Activated T-cell treated with anti-CD3 and anti-CD28 coated beads, Interleukin-2, amount 50 U/mL, for 72 hours (primary cell): ENCODE data around the gene OR5A2. TPM values are rescaled to one million over a fixed set of nuclear protein-coding genes. Genes with fewer than 3 reads are reported as not detected.
"Not testable (repeated sequence)": the region's sequence is repeated elsewhere in the genome, so short reads cannot be mapped to it uniquely, and the experiment has no call there.

Source experiments
- ATAC-seq, 2 donors: fragments of 150-1000 bp; cut with Tn5 transposase; replicated peaks in 1 of 2; 2 replicates each; pipeline ENCODE4 v1.10.0; 2021; ENCODE audit warnings: moderate library complexity in 2 of 2, mild to moderate bottlenecking in 1 of 2
- DNase-seq, 2 donors: peaks; one replicate each; pipeline ENCODE4 v3.0.0; 2021 to 2022; ENCODE audit warnings: mixed read lengths in 1 of 2
- H3K27ac Mint-ChIP-seq: one replicate; pipeline ENCODE4 v1.8.0; 2022; ENCODE audit warnings: mild to moderate bottlenecking, moderate library complexity, mixed read lengths
- H3K27me3 Mint-ChIP-seq: one replicate; pipeline ENCODE4 v1.8.0; 2022; ENCODE audit warnings: low read depth, mixed read lengths
- H3K36me3 Mint-ChIP-seq, 2 donors: one replicate each; pipeline ENCODE4 v1.8.0; 2022; ENCODE audit warnings: mixed read lengths in 2 of 2, mild to moderate bottlenecking in 1 of 2; ENCODE audit not compliant: insufficient read depth in 2 of 2
- H3K4me1 Mint-ChIP-seq: one replicate; pipeline ENCODE4 v1.8.0; 2022; ENCODE audit warnings: low read depth, mixed read lengths
- H3K4me3 Mint-ChIP-seq, 2 donors: one replicate each; pipeline ENCODE4 v1.8.0; 2022; ENCODE audit warnings: mild to moderate bottlenecking in 2 of 2, mixed read lengths in 2 of 2, moderate library complexity in 2 of 2
- H3K9me3 Mint-ChIP-seq, 2 donors: one replicate each; pipeline ENCODE4 v1.8.0; 2022; ENCODE audit warnings: mixed read lengths in 2 of 2
- total RNA-seq, 2 donors: library from RNA; stranded (reverse); gene quantifications; one replicate each; pipeline ENCODE4 v1.2.3, GENCODE V29; 2022

The OR5A2 gene
- total RNA-seq, 2 donors from 2014 or later: not detected

GRCh38 chr11:59423835-59424234 lies 2.4 kb downstream of the OR5A2 start:
- H3K4me3 Mint-ChIP-seq: no peak overlapping the region
- H3K4me1 Mint-ChIP-seq: no peaks in the 10 kb centered on the region
- ATAC-seq (no peak), DNase-seq (no peak)
- H3K36me3 Mint-ChIP-seq: no peaks in the 10 kb centered on the region
- no peaks in the 10 kb centered on the region for H3K9me3 Mint-ChIP-seq
- peaks cover 7% of the 10 kb centered on the region for H3K27me3 Mint-ChIP-seq
- no peak overlapping the region for H3K27ac Mint-ChIP-seq

GRCh38 chr11:59418156-59418555 lies 8.1 kb downstream of the OR5A2 start:
- Mint-ChIP-seq H3K4me3 (no peak overlapping the region), H3K4me1 (peaks cover 6% of the 10 kb centered on the region), H3K36me3 (no peaks in the 10 kb centered on the region), H3K9me3 (no peaks in the 10 kb centered on the region), H3K27ac (no peak overlapping the region), H3K27me3 (peaks cover 29% of the 10 kb centered on the region)
- ATAC-seq (no peak), DNase-seq (no peak)

DNA sequence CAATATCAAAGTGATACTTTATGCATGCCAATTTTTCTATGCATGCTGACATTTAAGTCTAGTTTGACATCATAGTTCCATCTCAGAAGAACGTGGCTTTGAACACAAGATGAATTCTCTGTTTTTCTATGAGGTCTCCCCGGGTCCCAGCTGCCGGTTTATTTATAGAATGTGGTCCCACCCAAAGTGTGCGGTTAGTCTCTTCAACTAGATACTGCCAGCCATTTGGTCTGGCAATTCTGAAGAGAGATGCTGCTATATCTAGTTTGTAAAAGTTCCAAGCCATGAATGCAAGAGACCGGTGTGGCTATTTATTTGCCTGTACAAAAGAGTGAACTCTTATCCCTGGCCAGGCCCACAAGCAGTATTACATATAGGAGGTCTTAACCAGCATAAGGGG lies 9.2 kb downstream of the OR5A2 start:
- no peak overlapping the region for H3K27ac Mint-ChIP-seq
- no peaks in the 10 kb centered on the region for H3K9me3 Mint-ChIP-seq
- H3K4me1 Mint-ChIP-seq: peaks cover 6% of the 10 kb centered on the region
- H3K27me3 Mint-ChIP-seq: peaks cover 29% of the 10 kb centered on the region
- no peaks in the 10 kb centered on the region for H3K36me3 Mint-ChIP-seq
- DNase-seq: no peak
- no peak for ATAC-seq
- no peak overlapping the region for H3K4me3 Mint-ChIP-seq

DNA sequence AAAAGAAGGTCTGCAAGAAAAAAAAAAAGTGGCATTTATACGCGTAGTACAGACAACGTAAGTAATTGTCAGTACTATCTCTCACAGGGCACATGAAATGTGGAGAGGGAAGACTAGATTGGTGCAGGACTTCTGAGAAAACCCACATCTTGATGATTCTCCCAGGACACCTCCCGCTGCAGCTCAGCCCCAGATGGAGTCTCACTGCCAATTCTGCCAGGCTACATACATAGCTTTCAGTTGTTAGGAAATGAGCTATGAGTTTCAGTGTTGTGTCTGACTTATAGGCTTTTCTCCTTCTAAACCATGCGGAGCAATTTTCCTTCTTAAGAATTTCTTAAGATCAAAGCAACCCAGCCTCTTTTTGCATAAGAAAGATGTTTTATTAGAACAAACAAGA lies 9.6 kb downstream of the OR5A2 start:
- Mint-ChIP-seq H3K36me3 (no peaks in the 10 kb centered on the region), H3K4me1 (peaks cover 6% of the 10 kb centered on the region), H3K4me3 (no peak overlapping the region), H3K27ac (no peak overlapping the region), H3K9me3 (no peaks in the 10 kb centered on the region), H3K27me3 (peaks cover 29% of the 10 kb centered on the region)
- ATAC-seq: no peak
- no peak for DNase-seq

DNA sequence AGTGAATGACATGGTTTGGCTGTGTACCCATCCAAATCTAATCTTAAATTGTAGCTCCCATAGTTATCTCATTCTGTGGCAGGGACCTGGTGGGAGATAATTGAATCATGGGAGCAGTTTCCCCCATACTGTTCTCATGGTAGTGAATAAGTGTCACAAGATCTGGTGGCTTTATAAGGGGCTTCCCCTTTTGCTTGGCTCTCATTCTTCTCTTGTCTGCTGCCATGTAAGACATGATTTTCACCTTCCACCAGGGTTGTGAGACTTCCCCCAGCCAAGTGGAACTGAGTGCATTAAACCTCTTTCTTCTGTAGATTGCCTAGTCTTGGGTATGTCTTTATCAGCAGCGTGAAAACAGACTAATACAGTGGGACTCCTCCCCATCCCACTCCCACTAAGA lies 11.1 kb downstream of the OR5A2 start:
- DNase-seq: no peak
- ATAC-seq: no peak
- Mint-ChIP-seq H3K4me3 (no peak overlapping the region), H3K9me3 (peaks cover 2 to 5% of the 10 kb centered on the region in 2 donors), H3K4me1 (peaks cover 6% of the 10 kb centered on the region), H3K36me3 (peaks cover 0 to 2% of the 10 kb centered on the region in 2 donors), H3K27me3 (peaks cover 29% of the 10 kb centered on the region), H3K27ac (no peak overlapping the region)

DNA sequence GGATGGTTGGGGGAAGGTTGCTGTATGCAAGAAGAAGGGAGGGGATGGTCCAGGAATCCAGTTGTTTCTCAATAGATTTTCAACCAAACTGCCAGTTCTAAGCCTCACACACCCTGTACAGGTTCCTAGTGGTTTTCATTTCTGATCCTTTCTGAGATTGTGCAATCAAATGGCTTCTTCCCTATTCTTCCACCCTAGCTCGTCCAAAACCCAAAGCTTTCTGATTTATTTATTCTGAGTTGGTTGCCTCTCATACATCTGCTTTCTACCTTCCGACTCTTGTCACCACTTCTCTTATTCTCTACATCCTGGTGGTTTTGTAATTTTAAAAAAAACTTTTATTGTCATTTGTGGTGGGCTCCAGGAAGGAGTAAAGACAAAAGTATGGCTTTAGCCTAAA lies 12.6 kb downstream of the OR5A2 start:
- H3K4me1 Mint-ChIP-seq: peaks cover 6% of the 10 kb centered on the region
- H3K4me3 Mint-ChIP-seq: no peak overlapping the region
- no peak for DNase-seq
- ATAC-seq: no peak
- peaks cover 29% of the 10 kb centered on the region for H3K27me3 Mint-ChIP-seq
- H3K36me3 Mint-ChIP-seq: peaks cover 0 to 4% of the 10 kb centered on the region in 2 donors
- peaks cover 6 to 8% of the 10 kb centered on the region in 2 donors for H3K9me3 Mint-ChIP-seq
- no peak overlapping the region for H3K27ac Mint-ChIP-seq

DNA sequence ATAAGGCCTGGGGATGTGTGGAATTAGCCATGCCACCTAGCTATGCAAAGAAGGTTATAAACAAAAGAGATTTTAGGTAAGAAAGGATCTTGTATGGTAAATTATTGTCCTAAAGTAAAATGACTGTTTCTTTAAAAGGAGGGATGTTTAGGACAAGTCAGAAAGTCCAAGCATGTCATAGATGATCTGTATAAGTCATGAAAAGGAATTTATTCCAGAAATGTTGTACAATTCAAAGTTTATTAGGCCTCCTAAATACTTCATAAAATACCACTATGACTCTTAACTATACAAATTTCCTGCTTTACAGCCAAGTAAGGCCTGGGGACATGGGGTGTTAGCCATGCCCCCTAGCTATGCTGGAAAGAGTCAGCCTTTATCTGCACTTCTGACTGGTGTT lies 22.7 kb downstream of the OR5A2 start:
- no peak for DNase-seq
- Mint-ChIP-seq H3K27ac (no peak overlapping the region), H3K27me3 (no peaks in the 10 kb centered on the region)

DNA sequence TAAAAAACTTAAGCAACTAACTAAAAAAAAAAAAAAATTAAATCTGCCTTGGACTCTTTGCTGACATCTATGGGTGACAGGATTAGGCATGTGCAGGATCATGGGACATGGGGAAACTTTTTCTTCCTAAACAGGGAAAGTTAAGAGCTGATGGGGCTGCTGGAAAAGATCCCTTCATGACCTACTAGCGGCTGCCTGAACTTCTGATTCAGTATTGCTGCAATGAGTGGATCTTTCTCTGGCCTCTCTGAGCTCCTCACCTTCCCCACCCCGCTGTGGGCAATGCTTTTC lies 25.0 kb downstream of the OR5A2 start:
- Mint-ChIP-seq H3K27ac (no peak overlapping the region), H3K27me3 (no peaks in the 10 kb centered on the region), H3K36me3 (peaks cover 5 to 7% of the 10 kb centered on the region in 2 donors), H3K9me3 (peaks cover 1 to 5% of the 10 kb centered on the region in 2 donors), H3K4me1 (no peaks in the 10 kb centered on the region), H3K4me3 (no peak overlapping the region)
- ATAC-seq: no peak
- no peak for DNase-seq

More for the DNA sequence above, 22.7 kb downstream of the OR5A2 start:
- Mint-ChIP-seq H3K4me3 (no peak overlapping the region), H3K4me1 (no peaks in the 10 kb centered on the region), H3K9me3 (peaks cover 1 to 6% of the 10 kb centered on the region in 2 donors), H3K36me3 (peaks cover 5 to 7% of the 10 kb centered on the region in 2 donors)
- no peak for ATAC-seq

DNA sequence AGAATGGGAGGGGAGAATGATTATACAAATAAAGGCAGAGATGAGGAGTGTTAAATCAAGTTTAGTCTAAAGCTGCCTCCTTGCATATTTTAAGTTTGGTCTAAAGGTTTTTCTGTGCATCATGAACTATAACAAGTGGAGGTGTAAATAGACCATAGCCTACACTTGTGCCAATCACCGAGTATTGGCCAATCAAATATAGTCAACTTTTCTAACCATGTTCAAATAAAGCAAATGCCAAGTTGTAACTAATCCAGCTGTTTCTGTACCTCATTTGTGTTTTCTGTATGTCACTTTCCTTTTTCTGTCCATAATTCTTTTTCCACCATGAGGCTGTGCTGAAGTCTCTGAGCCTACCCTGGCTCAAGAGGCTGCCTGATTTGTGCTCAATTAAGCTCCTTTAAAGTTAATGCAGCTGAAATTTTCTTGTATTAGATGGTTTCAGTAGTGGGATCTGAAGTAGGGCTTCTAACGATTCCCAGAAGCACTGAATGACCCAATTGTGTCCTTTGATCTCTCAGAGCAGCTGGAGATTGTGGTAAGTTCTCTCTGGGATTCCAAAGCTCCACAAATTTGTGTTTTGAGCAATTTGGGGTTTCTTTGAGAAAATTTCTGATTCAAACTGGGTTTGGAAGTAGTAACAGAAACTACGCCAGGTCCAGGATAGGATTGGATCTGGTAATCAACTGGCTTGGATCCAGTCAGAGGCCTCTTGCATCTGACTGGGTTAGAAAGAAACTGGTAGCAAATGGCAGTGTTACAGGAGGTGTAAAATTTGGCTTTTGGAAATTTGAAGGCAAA lies 25.6 kb downstream of the OR5A2 start:
- Mint-ChIP-seq H3K36me3 (peaks cover 3 to 5% of the 10 kb centered on the region in 2 donors), H3K27me3 (no peaks in the 10 kb centered on the region), H3K27ac (no peak overlapping the region), H3K4me3 (no peak overlapping the region), H3K9me3 (peaks cover 1 to 2% of the 10 kb centered on the region in 2 donors), H3K4me1 (no peaks in the 10 kb centered on the region)
- ATAC-seq: no peak
- no peak for DNase-seq

DNA sequence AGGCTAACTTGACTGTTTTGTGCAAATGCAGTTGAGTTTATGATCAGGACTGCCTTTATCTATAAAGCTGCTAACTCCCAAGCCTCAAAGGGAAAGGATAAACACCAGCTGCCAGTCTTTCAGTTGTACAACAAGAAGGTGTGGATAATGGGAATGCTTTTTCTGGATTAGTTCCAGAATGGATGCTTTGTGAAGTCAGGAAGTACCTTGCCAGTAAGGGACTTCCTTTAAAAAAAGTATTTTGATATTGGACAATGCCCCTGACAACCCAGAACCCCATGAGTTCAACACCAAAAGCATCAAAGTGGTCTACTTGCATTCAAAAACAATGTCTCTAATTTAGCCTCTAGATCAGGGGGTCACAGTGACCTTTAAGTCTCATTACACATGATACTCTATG lies 32.0 kb downstream of the OR5A2 start:
- H3K27me3 Mint-ChIP-seq: no peaks in the 10 kb centered on the region
- no peak overlapping the region for H3K27ac Mint-ChIP-seq
- H3K36me3 Mint-ChIP-seq: no peaks in the 10 kb centered on the region
- H3K4me3 Mint-ChIP-seq: no peak overlapping the region
- H3K4me1 Mint-ChIP-seq: no peaks in the 10 kb centered on the region
- ATAC-seq (no peak), DNase-seq (no peak)
- H3K9me3 Mint-ChIP-seq: no peaks in the 10 kb centered on the region

- ATAC-seq (no peak), DNase-seq (no peak)
- H3K27me3 Mint-ChIP-seq: no peaks in the 10 kb centered on the region
- H3K9me3 Mint-ChIP-seq: peaks cover 2 to 6% of the 10 kb centered on the region in 2 donors
- H3K4me3 Mint-ChIP-seq: no peak overlapping the region
- no peaks in the 10 kb centered on the region for H3K4me1 Mint-ChIP-seq
- no peak overlapping the region for H3K27ac Mint-ChIP-seq
- peaks cover 0 to 3% of the 10 kb centered on the region in 2 donors for H3K36me3 Mint-ChIP-seq
Observed at GRCh38 chr11:59380263-59381059, 45.8 kb downstream of the OR5A2 start.

- H3K9me3 Mint-ChIP-seq: peaks cover 9 to 10% of the 10 kb centered on the region in 2 donors
- not testable (repeated sequence) for H3K4me1 Mint-ChIP-seq, H3K4me3 Mint-ChIP-seq
Observed at GRCh38 chr11:59372324-59372723, 53.9 kb downstream of the OR5A2 start.

DNA sequence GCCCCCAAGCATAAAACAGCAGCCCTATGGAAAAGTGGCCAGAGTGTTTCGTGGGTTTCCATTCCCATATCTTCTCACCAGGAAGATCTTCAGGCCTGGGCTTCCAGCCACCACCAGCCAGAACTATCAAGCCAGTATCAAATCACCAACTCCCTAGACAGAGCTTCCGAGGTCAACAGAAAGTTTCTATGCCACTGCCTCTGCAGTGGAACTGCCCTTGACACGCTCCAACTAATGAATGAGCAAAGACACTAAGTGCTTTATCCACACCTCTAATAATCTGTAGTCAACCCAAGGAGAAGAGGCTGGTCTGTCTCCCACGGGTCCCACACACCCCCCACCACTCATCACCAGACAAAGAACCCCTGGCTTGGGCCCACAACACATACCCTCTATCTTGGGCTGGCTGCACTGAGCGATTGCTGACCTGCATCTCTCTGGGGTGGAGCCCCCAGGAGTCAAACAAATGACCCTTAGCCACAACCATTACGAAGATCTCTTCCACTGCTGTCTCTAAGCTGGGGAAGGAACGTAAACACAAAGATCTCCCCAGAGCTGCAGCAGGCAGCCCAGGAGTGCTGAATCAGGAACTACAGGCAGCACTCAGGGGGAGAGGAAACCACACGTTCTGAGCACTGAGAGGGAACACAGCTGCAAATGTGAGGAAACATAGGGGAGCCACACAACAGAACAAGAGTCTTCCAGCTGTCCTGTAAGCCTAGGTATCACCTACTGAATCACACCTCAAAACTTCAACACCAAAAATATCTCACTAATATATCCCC lies 57.8 kb downstream of the OR5A2 start:
- H3K4me1 Mint-ChIP-seq: no peaks in the 10 kb centered on the region
- H3K4me3 Mint-ChIP-seq: no peak overlapping the region
- H3K9me3 Mint-ChIP-seq: peaks cover 8 to 10% of the 10 kb centered on the region in 2 donors
- ATAC-seq: no peak
- H3K36me3 Mint-ChIP-seq: peaks cover 0 to 6% of the 10 kb centered on the region in 2 donors
- no peak for DNase-seq
- no peaks in the 10 kb centered on the region for H3K27me3 Mint-ChIP-seq
- no peak overlapping the region for H3K27ac Mint-ChIP-seq

More at GRCh38 chr11:59372324-59372723, 53.9 kb downstream of the OR5A2 start:
- not testable (repeated sequence) for H3K27ac Mint-ChIP-seq, DNase-seq, H3K36me3 Mint-ChIP-seq, H3K27me3 Mint-ChIP-seq, ATAC-seq
